SK-N-MC (cell line): Measurements from ENCODE around the gene CAPN12.

ENCODE experiments used
- EZH2 ChIP-seq: fragments of 200-600 bp; sonication (generic); IDR thresholded peaks from one replicate; pipeline ENCODE4 v1.6.1; 2017; ENCODE audit warnings: antibody characterized with exemption
- POLR2AphosphoS5 ChIP-seq: IDR thresholded peaks from 2 replicates; pipeline ENCODE4 v1.6.1; 2012; ENCODE audit warnings: mild to moderate bottlenecking, low read depth, low read length, borderline replicate concordance

DNA sequence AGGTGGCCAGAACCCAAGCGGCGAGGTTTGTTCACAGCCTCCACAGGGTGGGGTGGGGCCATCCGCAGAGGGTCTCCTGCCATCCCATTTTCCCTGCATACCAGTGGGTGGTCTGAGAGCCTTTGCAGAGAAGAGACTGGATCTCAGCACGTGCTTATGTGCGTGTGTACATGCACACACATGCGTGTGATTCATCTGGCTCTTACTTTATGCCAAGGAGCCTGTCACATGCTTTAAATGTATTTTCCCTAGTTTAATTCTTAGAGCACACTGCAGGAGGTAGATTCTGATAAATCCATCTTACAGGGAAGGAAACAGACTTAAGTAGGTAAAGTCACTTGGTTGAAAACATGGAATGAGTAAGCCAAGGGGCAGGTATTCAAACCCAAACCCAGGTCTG, 47.1 kb downstream of the CAPN12 start:
- no peak for TF ChIP-seq POLR2AphosphoS5
- no peak for TF ChIP-seq EZH2
